GM12873 (cell line): ENCODE data around the gene BMP4.

Experiments
- CTCF ChIP-seq: IDR thresholded peaks from 2 replicates; pipeline ENCODE4 v1.5.1; 2012; ENCODE audit warnings: low read depth, mild to moderate bottlenecking, moderate library complexity, low read length, control low read depth; ENCODE audit not compliant: insufficient read depth; ENCODE audit errors: missing control alignments

BMP4 gene

GRCh38 chr14:53975444-53975843 is 18.8 kb upstream of the BMP4 start:
- TF ChIP-seq CTCF, result no peak

- no peak for TF ChIP-seq CTCF
Measured at GRCh38 chr14:53971521-53971920, 14.9 kb upstream of the BMP4 start.

- no peak for TF ChIP-seq CTCF
Measured at GRCh38 chr14:53969326-53969725, 12.7 kb upstream of the BMP4 start.

- no peak for TF ChIP-seq CTCF
Measured at GRCh38 chr14:53968726-53969125, 12.1 kb upstream of the BMP4 start.

GRCh38 chr14:53967606-53968005 is 11.0 kb upstream of the BMP4 start:
- no peak for TF ChIP-seq CTCF

- TF ChIP-seq CTCF, result no peak
Measured at GRCh38 chr14:53964249-53964648, 7.6 kb upstream of the BMP4 start.

GRCh38 chr14:53963320-53964227 is 6.9 kb upstream of the BMP4 start:
- no peak for TF ChIP-seq CTCF
